ENCODE data around the gene DCTN4. TPM values are rescaled to one million over a fixed set of nuclear protein-coding genes. Genes with fewer than 3 reads are reported as not detected.
"Not testable (repeated sequence)": the region's sequence is repeated elsewhere in the genome, so short reads cannot be mapped to it uniquely, and the experiment has no call there.

DCTN4 gene
- total RNA-seq (2014; rRNA removed; shearing (Covaris generic)): 28.3 and 37.7 TPM in 2 replicates

DNA sequence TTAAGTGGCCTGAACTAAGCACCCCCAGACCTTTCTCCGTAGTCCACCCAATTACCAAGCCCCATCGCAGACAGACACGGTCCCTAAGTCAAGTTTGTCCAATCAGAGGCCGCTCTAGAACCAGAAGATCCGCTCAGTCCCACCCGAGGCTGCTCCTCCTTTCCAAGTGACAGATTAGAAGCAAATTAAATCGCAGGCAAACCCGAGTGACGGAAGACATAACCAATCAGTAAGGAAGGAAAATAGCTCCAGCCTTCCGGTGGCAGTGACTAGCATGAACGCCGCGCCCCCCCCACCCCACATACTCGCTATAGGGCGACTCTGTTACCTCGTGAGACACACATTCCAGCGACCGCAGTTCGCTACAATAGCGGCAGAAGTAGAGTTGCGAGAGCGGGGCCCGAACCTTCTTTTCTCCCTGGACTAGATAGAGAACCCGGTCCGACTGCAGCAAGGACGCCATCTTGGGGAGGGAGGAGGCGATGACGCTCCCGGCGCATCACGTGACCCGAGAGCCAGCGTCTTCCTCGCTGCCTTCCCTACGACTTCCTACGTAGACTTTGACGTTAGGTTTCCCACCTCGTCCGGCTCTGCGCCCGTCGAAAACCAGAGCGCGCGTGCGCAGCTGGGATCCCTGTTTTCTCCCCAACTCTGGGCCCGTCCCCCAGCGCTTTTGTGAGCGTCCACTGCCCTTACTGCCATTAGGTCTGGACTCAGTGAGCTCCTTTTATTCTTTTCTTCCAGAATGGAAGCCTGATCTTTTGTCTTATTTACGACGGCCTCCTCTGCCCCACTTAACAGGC lies at the start of gene DCTN4:
Gene DCTN4 (minus strand): TSS at position 487 of the 803 bp plus-strand sequence. CDS start 24 bp downstream, at position 463.
- peaks cover 5% of the 10 kb centered on the region; the same call in 1 of the 2 replicates for H3K36me3 ChIP-seq (replicated peaks; ENCODE audit: control insufficient read depth, insufficient read depth, low read length)
- DNase-seq: peak; percentile 89
- peaks cover 1% of the 10 kb centered on the region for H3K27me3 ChIP-seq (ENCODE audit: control insufficient read depth, insufficient read depth, low read length)
- H3K4me3 ChIP-seq (ENCODE audit: insufficient read depth, low read depth, low read length): peak within 1 kb of the TSS; percentile 83

DNA sequence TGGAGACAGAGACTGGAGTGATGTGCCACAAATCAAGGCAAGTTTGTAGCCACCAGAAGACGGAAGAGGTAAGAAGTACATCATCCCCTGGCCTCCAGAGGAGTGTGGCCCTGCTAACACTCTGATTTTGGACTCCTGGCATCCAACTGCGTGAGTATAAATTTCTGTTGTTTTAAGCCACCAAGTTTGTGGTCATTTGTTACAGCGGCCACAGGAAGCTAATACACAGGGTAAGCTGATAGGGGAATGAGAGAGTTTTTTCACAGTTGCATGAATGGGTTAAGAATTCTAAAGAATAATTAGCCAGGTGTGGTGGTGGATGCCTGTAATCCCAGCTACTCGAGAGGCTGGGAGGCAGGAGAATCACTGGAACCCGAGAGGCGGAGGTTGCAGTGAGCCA lies 45.6 kb upstream of the DCTN4 start:
- Histone ChIP-seq H3K27me3 (ENCODE audit: control insufficient read depth, insufficient read depth, low read length) (peaks cover 5% of the 10 kb centered on the region; the same call in 1 of the 2 replicates), H3K36me3 (replicated peaks; ENCODE audit: control insufficient read depth, insufficient read depth, low read length) (no peaks in the 10 kb centered on the region), H3K4me3 (ENCODE audit: insufficient read depth, low read depth, low read length) (no peak overlapping the region)
- no peak for DNase-seq

DNA sequence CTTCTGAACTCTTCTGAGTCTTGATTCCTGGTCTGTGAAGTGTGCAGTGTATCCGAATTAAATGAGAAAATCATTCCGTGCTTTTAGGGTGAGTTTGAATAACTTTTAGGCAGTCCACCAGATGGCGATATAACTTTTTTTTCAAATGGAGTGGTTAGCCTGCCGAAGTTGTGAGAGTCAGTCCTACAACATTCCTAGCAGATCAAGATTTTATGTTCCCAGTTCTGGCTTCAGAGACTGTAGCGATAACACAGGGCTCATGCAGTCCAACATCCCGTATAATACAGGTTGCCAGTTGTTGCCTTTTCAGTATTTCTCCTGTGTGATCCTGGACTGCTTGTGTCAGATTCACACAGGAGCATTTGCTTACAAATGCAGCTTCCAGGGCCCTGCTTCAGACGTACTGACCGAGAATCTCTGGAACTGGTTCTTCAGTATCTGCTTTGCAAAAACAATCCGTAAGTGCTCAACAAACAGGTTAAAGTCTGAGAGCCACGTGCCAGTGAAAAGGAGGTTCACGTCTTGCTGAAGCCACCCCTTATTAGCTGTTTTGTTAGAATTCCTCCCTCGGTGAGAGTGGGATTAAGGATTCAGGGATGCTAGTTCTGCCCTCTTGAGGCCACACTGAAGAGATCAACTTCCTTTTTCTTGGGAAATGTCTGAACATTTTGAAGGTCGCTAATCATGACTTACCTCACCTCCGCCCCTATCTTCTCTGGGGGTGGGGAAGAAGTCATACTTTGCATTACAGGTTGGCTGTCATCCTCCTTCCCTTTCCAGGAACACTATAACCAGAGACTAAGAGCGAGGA lies 42.5 kb upstream of the DCTN4 start:
- Histone ChIP-seq H3K36me3 (replicated peaks; ENCODE audit: control insufficient read depth, insufficient read depth, low read length) (no peaks in the 10 kb centered on the region), H3K27me3 (ENCODE audit: control insufficient read depth, insufficient read depth, low read length) (peaks cover 1% of the 10 kb centered on the region; the same call in 1 of the 2 replicates), H3K4me3 (ENCODE audit: insufficient read depth, low read depth, low read length) (peak overlapping the region; percentile 52)
- peak; percentile 34 for DNase-seq

DNA sequence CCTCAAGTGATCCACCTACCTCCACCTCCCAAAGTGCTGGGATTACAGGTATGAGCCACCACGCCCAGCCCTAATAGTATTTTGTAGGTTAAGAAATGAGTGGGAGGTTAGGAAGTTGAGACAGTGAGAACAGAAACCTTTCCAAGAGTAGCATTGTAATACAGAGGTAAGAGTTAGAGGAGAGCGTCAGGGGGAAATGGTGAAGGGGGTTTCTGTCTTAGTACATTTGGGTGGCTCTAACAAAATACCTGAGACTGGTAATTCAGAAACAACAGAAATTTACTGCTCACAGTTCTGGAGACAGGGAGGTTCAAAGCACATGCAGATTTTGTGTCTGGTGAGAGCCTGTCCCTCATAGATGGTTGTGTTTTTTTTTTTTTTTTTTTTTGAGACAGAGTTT lies 38.6 kb upstream of the DCTN4 start:
- H3K4me3 ChIP-seq (ENCODE audit: insufficient read depth, low read depth, low read length): no peak overlapping the region
- H3K36me3 ChIP-seq (replicated peaks; ENCODE audit: control insufficient read depth, insufficient read depth, low read length): no peaks in the 10 kb centered on the region
- DNase-seq: no peak
- H3K27me3 ChIP-seq (ENCODE audit: control insufficient read depth, insufficient read depth, low read length): no peaks in the 10 kb centered on the region

DNA sequence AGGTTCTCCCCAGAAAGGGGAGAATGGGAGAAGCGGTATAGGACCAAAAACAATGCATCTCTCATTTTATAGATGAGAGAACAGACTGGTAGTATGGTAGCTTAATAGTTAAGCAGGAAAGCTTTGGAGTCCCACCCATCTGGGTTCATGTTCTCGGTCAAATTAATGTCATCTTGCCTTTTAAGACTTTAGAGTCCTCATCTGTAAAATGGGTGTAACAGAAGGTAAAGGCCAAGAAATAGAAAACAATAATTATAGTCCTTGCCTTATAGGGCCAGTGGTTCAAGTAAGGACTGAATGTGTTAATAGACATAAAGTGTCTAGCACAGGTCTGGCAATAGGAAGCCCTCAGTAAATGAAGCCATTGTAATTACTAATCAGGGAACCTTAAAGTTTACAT lies 36.1 kb upstream of the DCTN4 start:
- no peak for DNase-seq
- Histone ChIP-seq H3K27me3 (ENCODE audit: control insufficient read depth, insufficient read depth, low read length) (no peaks in the 10 kb centered on the region), H3K36me3 (replicated peaks; ENCODE audit: control insufficient read depth, insufficient read depth, low read length) (no peaks in the 10 kb centered on the region), H3K4me3 (ENCODE audit: insufficient read depth, low read depth, low read length) (no peak overlapping the region)

DNA sequence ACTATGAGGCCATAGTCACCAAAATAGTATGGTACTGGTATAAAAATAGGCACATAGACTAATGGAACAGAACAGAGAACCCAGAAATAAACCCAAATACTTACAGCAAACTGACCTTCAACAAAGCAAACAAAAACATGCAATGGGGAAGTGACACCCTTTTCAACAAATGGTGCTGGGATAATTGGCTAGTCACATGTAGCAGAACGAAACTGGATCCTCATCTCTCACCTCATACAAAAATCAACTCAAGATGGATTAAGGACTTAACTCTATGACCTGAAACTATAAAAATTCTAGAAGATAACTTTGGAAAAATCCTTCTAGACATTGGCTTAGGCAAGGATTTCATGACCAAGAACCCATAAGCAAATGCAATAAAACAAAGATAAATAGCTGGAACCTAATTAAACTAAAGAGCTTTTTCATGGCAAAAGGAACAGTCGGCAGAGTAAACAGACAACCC lies 34.6 kb upstream of the DCTN4 start:
- not testable (repeated sequence) for H3K27me3 ChIP-seq (ENCODE audit: control insufficient read depth, insufficient read depth, low read length); H3K4me3 ChIP-seq (ENCODE audit: insufficient read depth, low read depth, low read length); H3K36me3 ChIP-seq (replicated peaks; ENCODE audit: control insufficient read depth, insufficient read depth, low read length); DNase-seq

DNA sequence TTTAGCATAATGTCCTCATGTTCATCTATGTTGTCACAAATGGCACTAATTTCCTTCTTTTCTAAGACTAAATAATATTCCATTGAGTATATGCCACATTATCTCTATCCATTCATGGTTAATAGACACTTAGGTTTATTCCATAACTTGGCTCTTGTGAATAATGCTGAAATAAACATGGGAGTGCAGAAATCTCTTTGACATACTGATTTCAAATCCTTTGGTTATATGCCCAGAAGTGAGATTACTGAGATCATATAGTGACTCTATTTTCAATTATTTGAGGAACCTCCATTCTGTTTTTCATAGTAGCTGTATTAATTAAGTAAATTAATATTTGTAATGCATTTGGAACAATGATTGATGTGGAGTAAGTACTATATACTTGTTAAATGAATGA lies 32.7 kb upstream of the DCTN4 start:
- no peak for DNase-seq
- Histone ChIP-seq H3K4me3 (ENCODE audit: insufficient read depth, low read depth, low read length) (no peak overlapping the region), H3K36me3 (replicated peaks; ENCODE audit: control insufficient read depth, insufficient read depth, low read length) (no peaks in the 10 kb centered on the region), H3K27me3 (ENCODE audit: control insufficient read depth, insufficient read depth, low read length) (no peaks in the 10 kb centered on the region)

DNA sequence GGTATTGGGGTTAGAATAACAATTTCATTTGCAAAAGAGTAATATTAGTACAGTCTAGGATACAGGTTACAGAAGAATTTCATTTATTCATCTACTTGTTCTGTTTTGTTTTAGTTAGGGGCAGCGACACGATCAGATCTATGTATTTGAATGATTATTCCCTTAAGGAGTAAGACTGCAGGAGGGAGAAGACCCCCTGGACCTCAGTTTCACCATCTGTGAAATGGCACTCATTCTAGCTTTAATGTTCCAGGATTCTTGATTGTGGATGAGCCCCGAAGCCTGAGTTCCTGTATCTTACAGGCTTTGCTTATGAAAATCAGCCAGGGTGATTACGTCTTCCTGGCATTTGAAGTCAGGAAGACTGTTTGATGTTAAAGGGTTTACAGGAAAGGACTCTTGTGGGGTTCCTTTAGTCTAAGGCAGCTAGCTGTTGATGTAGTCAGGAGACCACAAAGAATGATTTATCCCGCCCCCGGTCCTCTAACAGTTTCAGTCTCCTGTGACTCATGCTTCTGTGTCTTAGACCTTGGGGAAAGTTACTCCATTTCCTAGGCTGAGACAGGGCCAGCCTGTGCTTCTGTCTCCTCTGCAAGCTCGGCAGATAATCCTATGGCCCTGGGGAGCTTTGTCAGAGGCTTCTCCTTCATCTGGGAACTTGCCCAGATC lies 31.3 kb upstream of the DCTN4 start:
- DNase-seq: no peak
- no peak overlapping the region for H3K4me3 ChIP-seq (ENCODE audit: insufficient read depth, low read depth, low read length)
- no peaks in the 10 kb centered on the region for H3K27me3 ChIP-seq (ENCODE audit: control insufficient read depth, insufficient read depth, low read length)
- H3K36me3 ChIP-seq (replicated peaks; ENCODE audit: control insufficient read depth, insufficient read depth, low read length): no peaks in the 10 kb centered on the region

DNA sequence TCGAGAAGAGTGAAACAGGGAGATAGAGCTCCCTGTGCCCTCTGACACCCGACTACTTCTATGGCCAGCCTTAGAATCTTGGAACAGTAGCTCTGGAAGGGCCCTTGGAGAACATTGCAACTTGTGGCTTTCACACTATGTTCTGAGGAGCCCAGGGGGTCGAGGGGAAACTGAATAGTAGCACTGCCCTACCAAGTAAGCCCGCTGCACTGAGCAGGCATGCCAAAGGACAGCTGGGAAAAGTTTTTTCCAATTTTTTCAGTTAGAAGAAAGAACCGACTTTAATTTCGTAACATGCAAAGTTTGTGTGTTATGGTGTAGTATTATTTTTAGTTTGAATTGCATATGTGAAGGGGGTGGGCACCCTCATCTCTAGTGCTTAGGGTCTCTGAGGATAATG lies 30.6 kb upstream of the DCTN4 start:
- H3K27me3 ChIP-seq (ENCODE audit: control insufficient read depth, insufficient read depth, low read length): no peaks in the 10 kb centered on the region
- H3K36me3 ChIP-seq (replicated peaks; ENCODE audit: control insufficient read depth, insufficient read depth, low read length): no peaks in the 10 kb centered on the region
- no peak for DNase-seq
- H3K4me3 ChIP-seq (ENCODE audit: insufficient read depth, low read depth, low read length): no peak overlapping the region

DNA sequence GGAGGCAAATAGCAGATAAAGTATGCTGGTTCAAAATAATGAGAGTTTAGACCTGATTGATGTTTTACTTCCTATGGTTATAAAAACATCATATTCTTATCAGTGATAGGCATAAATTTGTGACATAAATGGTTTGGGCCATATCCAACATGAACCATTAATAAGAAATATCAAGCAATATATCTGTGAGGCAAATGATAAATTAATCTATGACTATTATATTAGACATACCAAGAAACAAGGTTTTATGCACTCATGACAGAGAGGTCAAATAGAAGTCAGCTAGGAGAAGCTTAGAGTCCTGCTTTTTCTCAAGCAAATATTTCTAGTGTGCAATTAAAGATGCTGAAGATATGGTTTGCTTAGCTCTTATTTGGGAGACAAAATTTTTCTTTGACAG lies 30.2 kb upstream of the DCTN4 start:
- Histone ChIP-seq H3K36me3 (replicated peaks; ENCODE audit: control insufficient read depth, insufficient read depth, low read length) (no peaks in the 10 kb centered on the region), H3K4me3 (ENCODE audit: insufficient read depth, low read depth, low read length) (no peak overlapping the region), H3K27me3 (ENCODE audit: control insufficient read depth, insufficient read depth, low read length) (no peaks in the 10 kb centered on the region)
- DNase-seq: no peak

DNA sequence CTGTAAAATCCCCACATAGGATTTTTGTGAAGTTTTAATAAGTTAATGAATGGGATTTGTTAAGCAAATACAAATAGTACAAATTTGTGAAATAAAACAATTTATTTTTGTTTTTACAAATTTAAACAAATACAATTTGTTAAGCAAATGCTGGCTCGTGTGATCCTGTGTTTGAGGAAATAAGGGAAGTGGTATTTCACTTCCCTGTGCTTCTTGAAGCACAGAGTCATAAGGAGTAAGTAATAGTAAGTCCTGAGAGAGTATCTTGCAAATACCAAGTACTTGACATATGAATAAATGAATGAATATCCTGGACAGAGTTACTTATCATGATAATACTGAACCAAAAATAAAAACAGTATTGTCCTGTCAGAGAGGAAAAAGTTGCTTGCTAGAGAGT lies 28.8 kb upstream of the DCTN4 start:
- H3K27me3 ChIP-seq (ENCODE audit: control insufficient read depth, insufficient read depth, low read length): no peaks in the 10 kb centered on the region
- DNase-seq: no peak

DNA sequence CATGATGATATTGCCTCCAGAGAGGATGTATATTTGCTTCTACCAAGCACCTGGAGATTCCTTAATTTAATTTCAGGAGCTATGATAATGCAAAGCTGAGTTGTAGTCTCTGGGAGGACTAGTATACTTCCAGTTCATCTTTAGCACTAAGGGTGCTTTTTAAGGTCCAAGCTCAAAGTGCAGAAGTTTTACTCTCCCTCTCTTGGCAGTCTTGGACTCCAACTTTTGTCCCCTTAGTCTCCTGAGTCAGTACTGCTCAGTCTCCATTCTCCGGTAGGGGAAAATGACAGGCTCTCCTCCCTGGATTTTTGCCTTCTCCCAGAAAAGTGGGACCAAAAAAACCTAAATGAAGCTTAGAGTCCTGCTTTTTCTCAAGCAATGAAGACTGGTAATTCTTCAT lies 28.1 kb upstream of the DCTN4 start:
- Histone ChIP-seq H3K27me3 (ENCODE audit: control insufficient read depth, insufficient read depth, low read length) (no peaks in the 10 kb centered on the region; the same call in 1 of the 2 replicates), H3K4me3 (ENCODE audit: insufficient read depth, low read depth, low read length) (no peak overlapping the region), H3K36me3 (replicated peaks; ENCODE audit: control insufficient read depth, insufficient read depth, low read length) (no peaks in the 10 kb centered on the region)
- DNase-seq: no peak

More for the DNA sequence above, 28.8 kb upstream of the DCTN4 start:
- no peaks in the 10 kb centered on the region for H3K36me3 ChIP-seq (replicated peaks; ENCODE audit: control insufficient read depth, insufficient read depth, low read length)
- H3K4me3 ChIP-seq (ENCODE audit: insufficient read depth, low read depth, low read length): no peak overlapping the region

DNA sequence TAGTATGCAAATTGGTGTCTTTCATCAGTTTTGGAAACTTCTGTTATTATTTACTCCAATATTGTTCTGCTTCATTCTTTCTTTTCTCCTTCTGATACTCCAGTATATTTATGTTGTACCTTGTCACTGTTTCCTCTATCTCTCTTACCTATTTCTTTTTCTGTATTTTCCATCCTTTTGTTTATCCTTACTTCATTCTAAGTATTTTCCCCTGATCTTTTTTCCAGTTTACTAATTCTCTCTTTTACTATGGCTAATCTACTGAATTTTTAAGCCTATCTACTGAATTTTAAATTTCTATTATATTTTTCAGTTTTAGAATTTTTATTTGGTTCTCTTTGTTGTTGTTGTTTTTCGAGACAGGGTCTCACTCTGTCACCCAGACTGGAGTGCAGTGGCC lies 27.1 kb upstream of the DCTN4 start:
- Histone ChIP-seq H3K36me3 (replicated peaks; ENCODE audit: control insufficient read depth, insufficient read depth, low read length) (no peaks in the 10 kb centered on the region), H3K4me3 (ENCODE audit: insufficient read depth, low read depth, low read length) (no peak overlapping the region), H3K27me3 (ENCODE audit: control insufficient read depth, insufficient read depth, low read length) (no peaks in the 10 kb centered on the region; the same call in 1 of the 2 replicates)
- DNase-seq: no peak

DNA sequence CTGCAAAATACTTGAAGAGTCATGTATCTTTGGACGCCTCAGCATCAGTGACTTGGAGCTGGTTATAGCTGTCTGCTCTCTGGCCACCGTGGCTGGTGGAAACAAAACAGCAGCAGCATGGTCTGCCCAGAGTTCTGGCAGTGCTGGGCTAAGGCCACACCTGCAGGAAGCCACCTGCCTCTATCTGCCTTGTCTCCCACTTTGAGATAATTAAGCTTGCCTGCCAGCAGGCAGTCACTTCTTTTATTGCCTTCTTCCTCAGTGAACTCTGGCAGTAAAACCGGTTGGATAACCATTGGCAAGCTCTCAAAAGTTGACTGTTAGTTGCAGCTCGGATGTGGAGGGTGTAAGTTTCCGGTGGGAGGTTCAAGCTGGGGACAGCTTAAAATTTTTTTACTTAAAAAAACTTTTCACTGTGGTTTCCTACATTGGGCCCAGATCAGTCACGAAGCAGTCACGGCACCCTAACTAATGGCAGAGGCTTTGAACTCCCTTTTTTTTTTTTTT lies 24.7 kb upstream of the DCTN4 start:
- H3K36me3 ChIP-seq (replicated peaks; ENCODE audit: control insufficient read depth, insufficient read depth, low read length): no peaks in the 10 kb centered on the region
- no peak overlapping the region for H3K4me3 ChIP-seq (ENCODE audit: insufficient read depth, low read depth, low read length)
- DNase-seq: no peak
- peaks cover 6% of the 10 kb centered on the region for H3K27me3 ChIP-seq (ENCODE audit: control insufficient read depth, insufficient read depth, low read length)
